Left kidney (tissue), 2 donors: ENCODE data around the gene GRHPR. TPM values are rescaled to one million over a fixed set of nuclear protein-coding genes. Genes with fewer than 3 reads are reported as not detected.
A peak's percentile ranks its signal among the peaks of the same experiment; 100 is the strongest.
"Not testable (repeated sequence)": the region's sequence is repeated elsewhere in the genome, so short reads cannot be mapped to it uniquely, and the experiment has no call there.

Experiments used
- DNase-seq: peaks from one replicate; pipeline ENCODE4 v3.0.0-alpha.2; 2013
- polyA plus RNA-seq: library from polyadenylated mRNA; unstranded; fragments of 120-200 nt; gene quantifications from one replicate; pipeline ENCODE4 v1.2.1, GENCODE V29; 2013; ENCODE audit not compliant: insufficient read length

The GRHPR gene
- polyA plus RNA-seq, 1 donor, result 124 TPM

DNA sequence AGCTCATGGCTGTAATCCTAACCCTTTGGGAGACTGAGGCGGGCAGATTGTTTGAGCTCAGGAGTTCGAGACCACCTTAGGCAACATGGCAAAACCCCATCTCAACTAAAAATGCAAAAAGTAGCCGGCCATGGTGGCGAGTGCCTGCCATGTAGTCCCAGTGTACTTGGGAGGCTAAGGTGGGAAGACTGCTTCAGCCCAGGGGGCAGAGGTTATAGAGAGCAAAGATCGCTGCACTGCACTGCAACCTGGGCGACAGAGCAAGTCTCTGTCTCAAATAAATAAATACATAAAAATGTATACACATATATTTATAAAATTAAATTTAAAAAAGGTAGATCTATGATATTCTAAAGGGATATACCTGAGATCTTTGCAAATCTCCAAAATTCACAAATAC, 23.3 kb downstream of the GRHPR start:
- DNase-seq, result no peak

DNA sequence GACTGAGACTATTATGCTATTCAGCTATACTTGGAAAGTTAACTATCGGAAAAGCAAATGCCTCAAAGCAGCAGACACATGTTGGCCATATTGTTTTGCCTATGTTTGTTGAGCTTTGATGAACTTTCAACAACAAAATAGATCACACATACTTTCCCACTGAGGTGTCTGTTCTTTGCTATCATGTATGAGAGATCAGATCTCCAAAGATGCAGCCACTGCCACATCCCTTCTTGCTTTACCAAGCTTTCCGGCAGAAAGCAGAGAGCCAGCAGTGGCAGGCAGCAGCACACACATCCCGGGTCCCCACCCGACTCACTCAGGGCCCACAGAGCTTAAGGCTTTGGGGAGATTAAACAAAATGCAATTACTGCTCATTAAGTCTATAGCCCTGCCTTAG, 23.9 kb downstream of the GRHPR start:
- no peak for DNase-seq

DNA sequence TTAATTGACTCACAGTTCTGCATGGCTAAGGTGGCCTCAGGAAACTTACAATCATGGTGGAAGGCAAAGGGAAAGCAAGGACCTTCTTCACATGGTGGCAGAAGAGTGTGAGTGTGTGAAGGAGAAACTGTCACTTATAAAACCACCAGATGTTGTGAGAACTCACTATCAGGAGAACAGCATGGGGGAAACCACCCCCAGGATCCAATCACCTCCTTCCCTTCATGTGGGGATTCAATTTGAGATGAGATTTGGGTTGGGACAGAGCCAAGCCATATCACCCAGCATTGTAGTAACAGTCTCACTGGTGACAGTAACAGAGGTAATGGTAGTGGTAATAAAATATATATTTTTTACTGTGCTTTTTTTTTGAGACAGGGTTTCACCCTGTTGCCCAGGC, 24.6 kb downstream of the GRHPR start:
- DNase-seq, result no peak

DNA sequence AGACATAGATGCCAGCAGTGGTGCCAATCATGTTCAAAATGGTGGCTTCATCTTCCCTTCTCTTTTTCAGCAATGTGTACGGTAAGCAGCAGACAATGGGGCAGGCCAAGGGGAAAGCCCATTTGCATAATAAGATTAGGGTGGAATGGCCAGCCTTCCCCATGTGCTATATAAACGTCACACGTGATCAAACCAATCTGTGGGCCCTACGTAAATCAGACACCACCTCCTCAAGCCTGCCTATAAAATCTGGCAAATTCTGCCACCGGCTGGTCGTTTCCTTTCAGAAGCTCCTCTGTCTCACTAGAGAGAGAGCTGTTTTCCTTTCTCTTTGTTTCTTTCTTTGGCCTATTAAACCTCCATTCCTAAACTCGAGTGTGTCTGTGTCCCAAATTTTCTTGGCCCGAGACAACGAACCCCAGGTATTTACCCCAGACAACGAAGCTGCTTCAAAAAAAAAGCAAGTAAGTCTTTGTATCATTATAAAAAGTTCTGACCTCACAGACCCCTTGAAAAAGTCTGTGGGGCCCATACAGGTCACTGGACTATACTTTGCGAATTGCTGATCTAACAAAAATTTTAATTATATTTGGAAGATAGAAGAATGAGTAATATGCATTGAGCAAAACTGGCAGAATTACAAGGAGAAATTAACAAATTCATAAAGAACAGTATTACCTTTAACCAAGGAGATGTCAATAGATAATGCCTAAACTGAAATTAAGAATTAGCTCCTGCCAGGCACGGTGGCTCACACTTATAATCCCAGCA, 27.6 kb downstream of the GRHPR start:
- no peak for DNase-seq

DNA sequence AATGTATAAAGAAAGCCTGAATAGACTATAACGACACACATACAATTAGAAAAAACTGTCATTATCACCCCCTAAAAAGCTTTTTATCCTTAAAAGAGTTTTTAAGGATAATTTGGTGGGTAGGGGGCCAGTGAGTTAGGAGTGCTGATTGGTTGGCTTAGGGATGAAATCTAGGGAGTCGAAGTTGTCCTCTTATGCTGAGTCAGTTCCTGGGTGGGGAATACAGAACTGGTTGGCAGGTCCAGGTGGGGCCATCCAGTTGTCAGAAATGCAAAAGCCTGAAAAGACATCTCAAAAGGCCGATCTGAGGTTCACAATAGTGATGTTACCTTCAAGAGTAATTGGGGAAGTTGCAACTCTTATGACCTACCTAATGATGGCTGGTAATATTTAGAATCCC, 29.1 kb downstream of the GRHPR start:
- no peak for DNase-seq

DNA sequence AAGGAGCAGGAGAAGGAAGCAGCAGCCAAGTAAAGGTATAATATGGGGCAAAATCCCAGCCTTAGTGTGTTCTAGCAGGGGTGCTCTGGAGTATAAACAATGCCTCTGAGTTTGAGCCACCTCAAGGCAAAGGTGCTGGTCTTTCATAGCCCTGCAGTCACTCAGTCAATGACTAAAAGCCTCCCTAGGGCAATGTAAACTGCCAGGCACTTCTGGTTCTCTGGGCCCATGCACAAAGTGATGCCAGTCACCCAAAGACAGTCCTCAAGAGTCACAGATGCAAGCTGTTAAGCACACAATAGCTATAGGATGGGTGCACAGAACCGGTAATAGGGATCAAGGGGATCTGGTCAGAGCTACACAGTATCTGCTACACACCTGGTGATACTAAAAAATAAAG, 30.1 kb downstream of the GRHPR start:
- DNase-seq, result no peak

DNA sequence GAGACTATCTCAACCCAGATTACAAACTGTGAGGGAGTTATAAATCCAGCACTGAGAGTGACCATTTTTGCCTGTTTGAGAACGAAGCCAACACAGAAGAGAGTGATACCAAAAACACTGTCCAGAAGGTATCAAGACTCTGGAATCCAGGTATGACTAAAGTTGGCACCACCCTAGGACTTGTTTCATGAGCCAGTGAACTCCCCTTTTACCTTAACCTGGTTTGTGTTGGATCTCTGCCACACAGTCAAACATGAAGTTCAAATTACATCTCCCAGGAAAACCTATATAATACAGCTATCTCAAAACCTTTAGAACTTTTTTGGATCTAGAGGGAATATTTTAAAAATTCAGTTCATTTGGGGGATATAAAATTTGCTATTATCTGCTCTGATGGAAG, 31.3 kb downstream of the GRHPR start:
- DNase-seq, result no peak

DNA sequence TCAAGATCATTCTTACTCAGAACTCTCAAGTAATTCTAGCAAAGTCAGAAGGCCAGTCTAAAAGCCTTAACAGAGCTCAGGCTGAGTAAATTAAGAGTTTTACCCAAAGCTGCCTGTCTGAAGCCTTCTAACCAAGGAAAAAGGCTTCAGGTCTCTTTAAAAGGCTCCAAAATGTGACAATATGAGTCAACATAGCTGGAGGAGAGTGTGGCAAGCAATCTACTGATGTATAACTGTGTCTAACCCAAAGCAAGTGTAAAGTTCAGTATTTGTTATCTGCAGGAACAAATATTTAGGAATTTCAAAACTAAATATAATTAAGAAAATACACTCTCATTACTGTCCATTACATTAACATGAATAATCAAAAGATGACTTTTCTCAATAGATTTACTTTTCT, 31.7 kb downstream of the GRHPR start:
- no peak for DNase-seq

DNA sequence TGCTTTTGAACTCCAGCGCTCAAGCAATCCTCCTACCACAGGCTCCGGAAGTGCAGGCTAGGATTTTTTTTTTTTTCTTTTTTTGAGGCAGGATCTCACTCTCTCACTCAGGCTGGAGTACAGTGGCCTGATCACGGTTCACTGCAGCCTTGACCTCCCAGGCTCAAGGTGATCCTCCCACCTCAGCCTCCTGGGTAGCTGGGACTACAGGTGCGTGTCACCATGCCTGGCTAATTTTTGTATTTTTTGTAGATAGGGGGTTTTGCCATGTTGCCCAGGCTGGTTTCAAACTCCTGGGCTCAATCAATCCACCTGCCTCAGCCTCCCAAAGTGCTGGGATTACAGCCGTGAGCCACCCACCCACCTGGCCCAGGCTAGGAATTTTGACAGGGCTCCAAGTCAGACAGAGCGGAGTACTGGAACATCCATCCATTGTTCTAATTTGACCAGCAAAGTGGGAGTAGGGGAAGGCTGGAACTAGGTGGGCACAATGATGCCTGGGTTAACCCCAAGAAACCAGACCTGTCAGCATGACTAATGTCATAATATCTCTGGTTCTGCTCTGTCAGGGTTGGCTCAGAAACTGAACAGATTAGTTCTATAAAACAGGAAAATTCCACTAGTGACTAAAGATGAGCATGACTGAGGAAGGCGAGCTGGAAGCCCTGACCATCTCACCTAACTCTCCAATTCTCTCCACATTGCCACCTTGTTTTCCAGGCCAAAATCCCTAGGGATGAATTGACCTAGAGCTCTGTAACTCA, 33.6 kb downstream of the GRHPR start:
- DNase-seq, result no peak

DNA sequence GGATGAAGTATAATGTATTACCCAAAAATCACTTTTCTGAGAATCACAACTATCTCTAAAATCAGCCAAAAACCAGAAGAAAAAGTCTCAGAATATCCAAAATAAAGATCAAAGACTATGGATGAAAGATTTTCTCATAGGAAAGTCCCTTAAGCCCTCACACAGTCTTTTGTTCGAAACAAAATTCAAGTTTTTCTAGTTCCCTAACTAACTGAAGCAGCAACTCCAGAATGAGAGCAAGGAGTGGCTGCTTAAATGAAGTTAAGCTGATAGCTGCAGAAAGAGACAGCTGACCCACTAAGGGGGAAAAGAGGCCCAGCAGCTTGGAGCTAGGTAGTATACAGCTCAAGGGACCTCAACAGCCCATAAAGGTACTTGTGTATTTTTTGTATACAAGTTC, 34.3 kb downstream of the GRHPR start:
- no peak for DNase-seq

DNA sequence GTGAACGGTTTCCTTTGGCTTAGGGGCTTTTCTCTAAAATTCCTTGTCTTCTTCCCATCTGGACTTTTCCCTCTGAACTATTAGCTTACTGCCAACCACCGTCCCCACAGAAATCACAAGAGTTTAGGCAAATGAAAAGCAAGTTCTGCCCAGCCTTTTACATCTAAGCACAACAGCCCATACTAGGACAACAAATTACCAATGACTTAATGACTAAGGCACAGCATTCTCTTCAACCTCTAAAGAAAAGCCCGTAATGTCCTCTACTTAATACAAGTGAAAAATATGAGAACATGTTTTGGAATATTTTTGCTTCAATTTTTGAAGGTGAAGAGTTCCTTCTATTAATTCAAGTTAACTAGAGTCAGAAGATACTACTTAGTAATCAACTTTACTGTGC, 41.5 kb downstream of the GRHPR start:
- no peak for DNase-seq

DNA sequence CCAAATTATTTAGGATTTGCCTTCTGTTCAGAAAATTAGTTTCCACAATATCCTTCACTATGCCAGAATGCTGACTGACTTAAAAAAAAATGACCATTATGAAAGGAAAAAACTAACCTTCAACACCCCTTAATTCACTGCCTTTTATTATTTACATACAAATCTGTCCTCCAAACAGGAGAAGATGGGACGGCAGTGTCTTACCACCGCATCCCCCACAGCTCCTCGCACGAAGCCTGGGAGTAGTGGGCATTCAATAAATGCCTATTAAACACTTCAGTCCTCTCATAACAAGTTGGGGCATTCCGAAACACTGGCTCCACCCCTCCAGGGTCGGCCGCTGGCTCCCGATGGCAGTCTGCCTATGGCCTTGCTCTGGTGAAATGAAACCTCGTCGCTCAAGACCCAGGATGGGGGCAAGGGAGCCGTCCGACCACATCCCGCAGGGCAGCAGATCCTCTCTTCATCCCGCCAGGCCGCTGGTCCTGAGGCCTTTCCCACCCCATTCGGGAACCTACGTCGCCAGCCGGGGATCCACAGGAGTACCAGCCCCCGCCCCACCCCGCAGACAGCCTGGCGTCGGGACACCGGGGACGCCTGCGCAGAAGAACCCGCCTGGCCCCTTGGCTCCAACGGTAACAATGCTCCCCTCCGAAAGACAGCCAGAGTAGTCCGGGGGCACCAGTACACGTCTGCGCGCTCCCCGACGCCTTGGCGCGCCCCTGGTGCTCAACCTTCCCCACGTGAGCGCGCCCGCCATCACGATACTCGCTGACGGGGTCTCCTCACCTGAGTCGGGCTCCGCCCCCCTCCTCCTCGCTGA, 42.1 kb downstream of the GRHPR start:
- no peak for DNase-seq

DNA sequence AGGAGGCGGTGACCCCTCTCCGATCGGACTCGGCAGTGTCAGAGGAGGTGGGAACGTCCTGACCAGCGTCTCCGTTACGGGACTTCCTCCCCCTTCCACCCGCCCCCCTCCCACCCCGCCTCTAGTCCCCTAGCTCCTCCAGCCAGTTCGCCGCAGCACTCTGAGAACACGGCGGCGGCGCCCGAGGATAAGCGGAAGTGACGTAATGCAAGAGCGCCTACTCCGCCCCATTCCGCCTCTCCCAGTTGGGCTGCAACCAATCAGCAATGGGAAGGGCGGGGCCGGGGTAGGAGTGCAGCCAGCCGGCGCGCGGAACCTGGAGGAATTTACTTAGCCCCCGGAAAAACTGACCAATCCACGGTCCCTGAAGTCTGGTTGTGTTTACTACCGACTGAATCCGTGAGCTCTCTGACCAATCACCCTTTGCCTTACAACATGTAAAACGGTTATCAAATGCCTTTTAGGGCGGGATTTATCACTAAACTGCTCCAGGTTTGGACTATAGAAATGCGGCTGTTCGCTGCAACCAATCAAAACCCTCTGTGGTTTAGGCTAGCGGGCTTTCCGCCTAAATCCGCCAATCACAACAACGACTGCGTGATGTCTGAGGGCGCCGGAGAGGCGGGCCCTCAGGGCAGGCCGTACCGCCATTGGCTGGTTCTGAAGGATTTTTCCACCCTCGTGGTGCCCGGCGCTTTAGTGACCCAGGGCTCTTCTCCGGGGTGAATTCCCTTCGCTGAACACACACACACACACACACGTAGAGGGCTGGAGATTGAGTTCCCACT, 42.9 kb downstream of the GRHPR start, which contains the start of gene ZBTB5:
ZBTB5 (minus strand) TSS at position 202 of the 788 bp plus-strand sequence. CDS start 22,899 bp downstream, outside the sequence.
- peak; percentile 99 for DNase-seq

DNA sequence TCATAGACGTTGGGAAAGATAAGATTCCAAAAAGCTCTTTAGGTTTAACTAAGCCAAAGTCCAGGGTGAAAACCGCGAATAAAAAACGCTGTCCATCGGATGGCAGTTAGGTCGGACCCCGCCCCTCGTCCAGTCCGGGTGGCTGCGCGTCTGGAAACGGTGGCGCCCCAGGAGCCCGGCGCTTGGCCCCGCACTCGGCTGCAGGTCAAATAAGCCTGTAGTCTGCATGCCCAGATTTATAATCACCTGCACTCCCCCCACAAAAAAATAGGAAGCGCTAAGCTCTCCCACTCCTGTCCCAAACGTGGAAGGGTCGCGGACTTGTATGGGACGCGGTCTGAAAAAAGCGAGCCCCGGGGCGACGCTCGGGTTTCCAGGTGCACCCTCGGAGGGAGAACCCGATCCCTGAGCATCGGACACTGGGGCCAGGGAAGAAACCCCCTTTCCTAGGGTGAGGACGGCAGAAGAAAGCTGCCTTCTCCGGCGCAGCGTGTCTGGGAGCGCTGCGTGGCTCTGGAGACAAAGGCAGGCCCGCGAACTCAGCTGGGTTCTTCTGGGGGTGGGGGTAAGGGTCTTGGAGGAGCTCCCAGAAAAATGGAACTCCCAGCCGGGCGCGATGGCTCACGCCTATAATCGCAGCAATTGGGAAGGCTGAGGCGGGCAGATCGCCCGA, 43.7 kb downstream of the GRHPR start:
- DNase-seq, result peak; percentile 71

DNA sequence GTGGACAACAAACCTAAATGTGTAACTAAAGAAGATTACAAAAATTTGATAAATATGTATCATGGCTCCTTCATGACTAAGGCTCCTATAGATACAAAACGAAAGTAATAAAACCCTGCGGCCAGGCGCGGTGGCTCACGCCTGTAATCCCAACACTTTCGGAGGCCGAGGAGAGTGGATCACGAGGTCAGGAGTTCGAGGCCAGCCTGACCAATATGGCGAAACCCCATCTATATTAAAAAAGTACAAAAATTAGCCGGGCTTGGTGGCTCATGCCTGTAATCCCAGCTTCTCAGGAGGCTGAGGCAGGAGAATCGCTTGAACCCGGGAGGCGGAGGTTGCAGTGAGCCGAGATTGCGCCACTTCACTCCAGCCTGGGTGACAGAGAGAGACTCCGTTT, 45.0 kb downstream of the GRHPR start:
- DNase-seq, result not testable (repeated sequence)

DNA sequence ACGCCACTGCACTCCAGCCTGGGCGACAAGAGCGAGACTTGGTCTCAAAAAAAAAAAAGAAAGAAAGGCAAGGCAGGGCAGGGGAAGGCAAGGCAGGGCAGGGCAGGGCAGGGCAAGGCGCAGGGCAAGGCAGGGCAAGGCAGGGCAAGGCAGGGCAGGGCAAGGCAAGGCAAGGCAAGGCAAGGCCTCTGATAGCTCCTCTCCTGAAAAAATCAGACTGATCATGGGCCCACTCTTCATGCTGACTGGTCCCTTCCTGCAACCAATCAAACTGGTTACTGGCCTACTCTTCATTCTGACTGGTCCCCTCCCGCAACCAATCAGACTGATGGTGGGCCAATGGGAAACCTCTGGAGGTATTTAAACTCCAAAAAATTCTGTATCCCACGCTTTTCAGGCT, 46.1 kb downstream of the GRHPR start:
- no peak for DNase-seq

DNA sequence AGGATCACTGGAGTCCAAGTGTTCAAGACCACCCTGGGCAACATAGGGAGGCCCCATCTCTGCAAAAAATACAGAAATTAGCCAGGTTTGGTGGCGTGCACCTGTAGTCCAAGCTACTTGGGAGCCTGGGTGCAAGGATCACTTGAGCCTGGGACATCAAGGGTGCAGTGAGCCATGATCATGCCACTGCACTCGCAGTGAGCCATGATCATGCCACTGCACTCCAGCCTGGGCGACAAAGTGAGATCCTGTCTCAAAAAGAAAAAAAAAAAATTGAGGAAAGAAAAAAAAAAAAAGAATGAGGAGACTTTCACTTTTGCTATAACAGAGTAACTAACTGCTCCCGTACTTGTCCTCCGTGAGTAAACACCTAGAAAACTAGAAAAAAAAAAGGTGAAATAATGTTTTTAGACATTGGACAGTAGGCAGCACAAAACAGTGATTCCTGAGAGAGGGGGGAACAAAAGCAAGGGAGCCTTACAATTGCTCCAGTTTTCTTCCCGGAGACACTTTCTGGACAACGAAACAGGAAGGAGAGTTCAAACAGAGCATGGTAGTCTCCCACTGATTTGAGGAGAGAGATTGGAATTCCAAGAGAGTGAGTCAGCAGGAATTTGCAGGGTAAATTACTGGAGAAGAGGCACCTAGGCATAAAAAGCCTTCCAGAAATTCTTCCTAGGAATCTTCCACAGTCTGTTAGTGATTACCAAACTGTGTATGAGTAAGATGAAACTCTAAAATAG, 49.6 kb downstream of the GRHPR start:
- peak; percentile 69 for DNase-seq

DNA sequence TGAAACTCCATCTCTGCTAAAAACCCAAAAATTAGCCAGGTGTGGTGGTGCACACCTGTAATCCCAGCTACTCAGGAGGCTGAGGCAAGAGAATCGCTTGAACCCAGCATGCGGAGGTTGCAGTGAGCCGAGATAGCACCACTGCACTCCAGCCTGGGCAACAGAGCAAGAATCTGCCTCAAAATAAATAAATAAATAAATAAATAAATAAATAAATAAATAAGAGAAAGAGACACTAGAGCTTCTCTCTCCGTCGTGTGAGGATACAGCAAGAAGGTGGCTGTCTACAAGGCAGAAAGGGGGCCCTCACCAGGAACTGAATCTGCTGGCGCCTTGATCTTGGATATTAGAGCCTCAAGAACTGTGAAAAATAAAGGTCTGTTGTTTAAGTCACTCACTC, 51.5 kb downstream of the GRHPR start:
- not testable (repeated sequence) for DNase-seq

DNA sequence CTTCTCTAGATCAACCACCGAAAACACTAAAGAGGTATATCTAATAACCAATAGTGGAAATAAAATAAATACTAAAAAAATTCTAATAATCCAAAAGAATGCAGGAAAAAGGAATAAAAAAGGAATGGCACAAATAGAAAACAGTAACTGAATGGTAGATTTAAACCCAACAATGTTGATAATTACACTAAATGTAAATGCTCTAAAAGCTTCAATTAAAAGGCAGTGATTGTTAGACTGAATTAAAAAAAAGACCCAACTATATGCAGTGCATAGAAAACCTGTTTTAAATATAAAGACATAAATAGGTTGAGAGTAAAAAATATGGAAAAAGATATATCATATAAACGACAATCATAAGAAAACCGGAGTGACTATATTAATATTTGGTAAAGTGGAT, 51.9 kb downstream of the GRHPR start:
- no peak for DNase-seq

DNA sequence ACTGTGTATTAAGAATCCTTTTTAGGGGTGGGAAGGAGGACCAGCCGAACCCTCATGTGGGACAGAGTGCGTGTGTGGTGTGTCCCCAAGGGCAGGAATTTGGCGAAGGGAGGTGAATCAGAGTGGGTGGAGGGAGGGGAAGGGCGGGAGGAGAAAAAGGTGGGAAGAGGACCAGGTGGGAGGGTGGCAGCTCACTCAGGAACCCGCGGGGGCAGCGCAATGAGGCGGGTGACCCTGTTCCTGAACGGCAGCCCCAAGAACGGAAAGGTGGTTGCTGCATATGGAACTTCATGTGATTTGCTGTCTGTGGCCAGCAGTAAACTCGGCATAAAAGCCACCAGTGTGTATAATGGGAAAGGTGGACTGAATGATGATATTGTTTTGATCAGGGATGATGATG, 54.4 kb downstream of the GRHPR start:
- DNase-seq, result no peak

DNA sequence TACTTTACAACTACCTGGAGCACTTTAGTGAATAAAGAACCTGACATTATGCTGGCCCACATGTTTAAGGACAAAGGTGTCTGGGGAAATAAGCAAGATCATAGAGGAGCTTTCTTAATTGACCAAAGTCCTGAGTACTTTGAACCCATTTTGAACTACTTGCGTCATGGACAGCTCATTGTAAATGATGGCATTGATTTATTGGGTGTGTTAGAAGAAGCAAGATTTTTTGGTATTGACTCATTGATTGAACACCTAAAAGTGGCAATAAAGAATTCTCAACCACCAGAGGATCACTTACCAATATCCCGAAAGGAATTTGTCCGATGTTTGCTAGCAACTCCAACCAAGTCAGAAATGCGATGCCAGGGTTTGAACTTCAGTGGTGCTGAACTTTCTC, 54.9 kb downstream of the GRHPR start:
- not testable (repeated sequence) for DNase-seq
